ENCODE measurements around the gene TTC32. TPM values are rescaled to one million over a fixed set of nuclear protein-coding genes. Genes with fewer than 3 reads are reported as not detected.
"Not testable (repeated sequence)": the region's sequence is repeated elsewhere in the genome, so short reads cannot be mapped to it uniquely, and the experiment has no call there.

Gene TTC32
- total RNA-seq, 2 donors from 2014 or later: 9.0 to 9.3 TPM

- no peaks in the 10 kb centered on the region for H3K4me1 ChIP-seq
- DNase-seq: no peak
- no peak overlapping the region for H3K27ac ChIP-seq
- no peaks in the 10 kb centered on the region for H3K27me3 ChIP-seq
- no peak overlapping the region for H3K9ac ChIP-seq (ENCODE audit: low read depth in 2 of 2, low read length in 2 of 2)
- intact Hi-C loops (cut with DNase I): no loop called here
- no peaks in the 10 kb centered on the region for H3K9me3 ChIP-seq
- no peak overlapping the region for H3K4me3 ChIP-seq
- H3K36me3 ChIP-seq: no peaks in the 10 kb centered on the region
- TF ChIP-seq, protein P1, sequence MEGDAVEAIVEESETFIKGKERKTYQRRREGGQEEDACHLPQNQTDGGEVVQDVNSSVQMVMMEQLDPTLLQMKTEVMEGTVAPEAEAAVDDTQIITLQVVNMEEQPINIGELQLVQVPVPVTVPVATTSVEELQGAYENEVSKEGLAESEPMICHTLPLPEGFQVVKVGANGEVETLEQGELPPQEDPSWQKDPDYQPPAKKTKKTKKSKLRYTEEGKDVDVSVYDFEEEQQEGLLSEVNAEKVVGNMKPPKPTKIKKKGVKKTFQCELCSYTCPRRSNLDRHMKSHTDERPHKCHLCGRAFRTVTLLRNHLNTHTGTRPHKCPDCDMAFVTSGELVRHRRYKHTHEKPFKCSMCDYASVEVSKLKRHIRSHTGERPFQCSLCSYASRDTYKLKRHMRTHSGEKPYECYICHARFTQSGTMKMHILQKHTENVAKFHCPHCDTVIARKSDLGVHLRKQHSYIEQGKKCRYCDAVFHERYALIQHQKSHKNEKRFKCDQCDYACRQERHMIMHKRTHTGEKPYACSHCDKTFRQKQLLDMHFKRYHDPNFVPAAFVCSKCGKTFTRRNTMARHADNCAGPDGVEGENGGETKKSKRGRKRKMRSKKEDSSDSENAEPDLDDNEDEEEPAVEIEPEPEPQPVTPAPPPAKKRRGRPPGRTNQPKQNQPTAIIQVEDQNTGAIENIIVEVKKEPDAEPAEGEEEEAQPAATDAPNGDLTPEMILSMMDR (IDR thresholded peaks at IDR 0.05): no peak
Observed at GRCh38 chr2:19882286-19882685, 19.5 kb downstream of the TTC32 start.

- DNase-seq: no peak
- TF ChIP-seq, protein P1 (IDR thresholded peaks at IDR 0.05): no peak
- intact Hi-C loops (cut with DNase I): no loop called here
Observed at GRCh38 chr2:19881908-19882265, 19.9 kb downstream of the TTC32 start.

GRCh38 chr2:19881221-19881907, 20.4 kb downstream of the TTC32 start:
- Histone ChIP-seq H3K9ac (ENCODE audit: low read depth in 2 of 2, low read length in 2 of 2) (no peak overlapping the region), H3K36me3 (no peaks in the 10 kb centered on the region), H3K9me3 (no peaks in the 10 kb centered on the region), H3K27me3 (no peaks in the 10 kb centered on the region), H3K27ac (no peak overlapping the region), H3K4me1 (no peaks in the 10 kb centered on the region), H3K4me3 (no peak overlapping the region)
- DNase-seq: peak; percentile 2
- intact Hi-C loops (cut with DNase I): no loop called here
- TF ChIP-seq, protein P1 (IDR thresholded peaks at IDR 0.05): no peak

More at GRCh38 chr2:19881908-19882265, 19.9 kb downstream of the TTC32 start:
- Histone ChIP-seq H3K27me3 (no peaks in the 10 kb centered on the region), H3K4me1 (no peaks in the 10 kb centered on the region), H3K9me3 (no peaks in the 10 kb centered on the region), H3K27ac (no peak overlapping the region), H3K4me3 (no peak overlapping the region), H3K36me3 (no peaks in the 10 kb centered on the region), H3K9ac (ENCODE audit: low read depth in 2 of 2, low read length in 2 of 2) (no peak overlapping the region)

- H3K36me3 ChIP-seq; H3K9me3 ChIP-seq; intact Hi-C loops (cut with DNase I); H3K27me3 ChIP-seq; H3K4me3 ChIP-seq; H3K4me1 ChIP-seq; H3K9ac ChIP-seq (ENCODE audit: low read depth in 2 of 2, low read length in 2 of 2); DNase-seq; H3K27ac ChIP-seq: not testable (repeated sequence)
Observed at GRCh38 chr2:19880191-19880590, 21.6 kb downstream of the TTC32 start.

DNA sequence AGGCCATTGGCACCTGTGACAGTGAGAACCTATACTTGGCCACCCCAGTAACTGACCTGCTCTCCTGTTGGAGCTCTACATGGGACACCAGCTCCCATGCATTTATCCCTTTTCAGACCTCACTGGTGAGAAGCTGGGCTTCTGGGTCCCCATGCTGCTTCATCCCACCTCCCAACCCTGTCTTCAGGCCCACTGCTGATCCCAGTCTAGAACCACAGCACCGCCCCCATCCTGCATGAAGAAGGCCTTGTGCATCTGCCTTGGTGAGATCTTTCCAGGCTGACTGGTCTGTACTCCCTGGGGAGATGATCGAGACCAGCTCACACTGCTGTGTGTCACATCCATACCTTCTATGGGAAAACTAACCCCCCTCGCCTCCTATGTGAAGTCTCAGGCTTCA, 22.7 kb downstream of the TTC32 start:
- Histone ChIP-seq H3K4me3 (no peak overlapping the region), H3K36me3 (no peaks in the 10 kb centered on the region), H3K9me3 (no peaks in the 10 kb centered on the region), H3K4me1 (no peaks in the 10 kb centered on the region), H3K27ac (no peak overlapping the region), H3K9ac (ENCODE audit: low read depth in 2 of 2, low read length in 2 of 2) (no peak overlapping the region), H3K27me3 (no peaks in the 10 kb centered on the region)
- TF ChIP-seq, protein P1 (IDR thresholded peaks at IDR 0.05): no peak
- intact Hi-C loops (cut with DNase I): no loop called here
- DNase-seq: no peak

DNA sequence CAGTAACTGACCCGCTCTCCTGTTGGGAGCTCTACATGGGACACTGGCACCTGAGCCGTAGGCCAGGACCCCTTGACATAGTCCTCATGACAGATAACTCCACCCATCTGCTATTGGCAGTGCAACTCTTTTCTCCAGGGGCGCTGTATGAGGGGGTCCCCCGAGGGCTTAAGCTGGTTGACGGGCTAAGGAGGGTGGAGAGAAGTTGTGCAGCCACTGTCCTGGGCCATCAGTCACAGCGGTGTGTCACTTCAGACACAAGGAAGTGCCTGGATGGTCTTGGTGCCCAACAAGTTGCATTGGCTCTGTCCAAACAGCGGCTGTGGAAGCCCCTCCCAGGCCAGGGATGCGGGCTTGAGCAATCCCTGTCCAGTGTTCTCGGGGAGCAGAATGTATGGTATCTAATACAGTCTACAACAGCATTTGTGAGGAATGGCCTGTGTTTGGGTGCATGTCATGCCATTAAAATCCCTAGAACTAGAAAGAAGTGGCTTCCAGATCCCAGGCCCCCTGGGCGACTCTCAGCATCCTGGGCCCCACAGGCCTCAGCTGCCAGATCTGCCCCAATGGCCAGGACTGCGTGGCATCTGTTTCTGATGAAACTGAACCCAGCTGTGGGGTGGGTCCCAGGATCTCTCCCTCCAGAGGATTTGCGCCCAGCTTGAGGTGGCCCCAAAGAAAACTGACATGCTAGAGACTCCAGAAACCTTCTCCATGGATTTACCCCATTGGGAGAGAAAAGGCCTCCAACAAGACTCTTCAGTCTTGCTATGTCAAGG, 23.3 kb downstream of the TTC32 start:
- H3K27me3 ChIP-seq: no peaks in the 10 kb centered on the region
- DNase-seq: no peak
- TF ChIP-seq, protein P1 (IDR thresholded peaks at IDR 0.05): no peak
- H3K9ac ChIP-seq (ENCODE audit: low read depth in 2 of 2, low read length in 2 of 2): no peak overlapping the region
- H3K9me3 ChIP-seq: no peaks in the 10 kb centered on the region
- no peak overlapping the region for H3K27ac ChIP-seq
- H3K36me3 ChIP-seq: no peaks in the 10 kb centered on the region
- no peaks in the 10 kb centered on the region for H3K4me1 ChIP-seq
- no peak overlapping the region for H3K4me3 ChIP-seq
- intact Hi-C loops (cut with DNase I): no loop called here

Data from colonic mucosa (tissue), 4 donors.